DMS153 treated with DMSO at 0.1 percent for 48 hours (cell line): ENCODE results near the gene TACR1.
"Not testable (repeated sequence)": the region's sequence is repeated elsewhere in the genome, so short reads cannot be mapped to it uniquely, and the experiment has no call there.

Experiments
- DNase-seq: peaks from one replicate; lab custom pipeline; 2025; ENCODE audit not compliant: unreplicated experiment; lab: John Stamatoyannopoulos, UW

Gene TACR1

DNA sequence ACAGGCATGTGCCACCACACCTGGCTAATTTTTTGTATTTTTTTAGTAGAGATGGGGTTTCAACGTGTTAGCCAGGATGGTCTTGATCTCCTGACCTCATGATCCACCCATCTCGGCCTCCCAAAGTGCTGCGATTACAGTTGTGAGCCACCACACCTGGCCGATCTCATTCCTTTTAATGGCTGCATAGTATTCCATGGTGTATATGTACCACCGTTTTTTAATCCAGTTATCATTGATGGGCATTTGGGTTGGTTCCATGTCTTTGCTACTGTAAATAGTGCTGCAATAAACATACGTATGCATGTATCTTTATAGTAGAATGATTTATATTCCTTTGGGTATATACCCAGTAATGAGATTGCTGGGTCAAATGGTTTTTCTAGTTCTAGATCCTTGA, 51.4 kb downstream of the TACR1 start:
- DNase-seq: not testable (repeated sequence)

GRCh38 chr2:75146606-75147332, 52.6 kb downstream of the TACR1 start:
- DNase-seq: no peak

DNA sequence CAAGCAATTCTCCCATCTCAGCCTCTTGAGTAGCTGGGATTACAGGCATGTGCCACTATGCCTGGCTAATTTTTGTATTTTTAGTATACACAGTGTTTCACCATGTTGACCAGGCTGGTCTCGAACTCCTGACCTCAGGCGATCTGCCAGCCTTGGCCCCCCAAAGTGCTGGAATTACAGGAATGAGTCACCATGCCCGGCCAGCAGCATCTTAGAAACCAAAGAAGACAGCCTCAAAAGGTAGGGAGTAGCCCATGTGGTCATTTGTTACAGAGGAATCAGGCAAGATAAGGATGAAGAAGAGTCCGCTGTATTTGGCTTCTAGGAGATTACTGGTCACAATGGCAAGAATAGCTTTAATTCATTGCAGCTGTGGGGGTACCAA, 53.1 kb downstream of the TACR1 start:
- not testable (repeated sequence) for DNase-seq

GRCh38 chr2:75142081-75142480, 57.2 kb downstream of the TACR1 start:
- no peak for DNase-seq

- peak; percentile 21 for DNase-seq
Measured at GRCh38 chr2:75140288-75140687, 59.0 kb downstream of the TACR1 start.

DNA sequence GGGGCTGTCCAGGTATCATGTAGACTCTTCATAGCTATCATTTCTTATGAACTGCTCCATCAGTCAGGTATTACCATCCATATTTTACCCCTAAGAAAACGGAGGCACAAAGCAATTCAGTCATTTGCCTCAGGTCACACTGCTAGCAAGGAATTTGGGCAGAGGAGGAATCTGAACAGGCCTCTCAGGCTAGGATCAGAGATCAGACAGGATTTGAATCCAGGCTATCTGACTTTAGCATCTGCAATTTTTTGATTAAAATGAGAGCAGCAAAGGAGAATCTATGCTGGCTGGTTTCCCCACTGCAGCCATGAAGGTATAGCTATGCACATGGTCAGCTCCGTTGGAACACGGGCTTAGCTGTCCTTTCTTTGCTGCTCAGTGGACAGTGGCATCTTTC, 60.1 kb downstream of the TACR1 start:
- no peak for DNase-seq

GRCh38 chr2:75138528-75138927, 60.8 kb downstream of the TACR1 start:
- DNase-seq: no peak

GRCh38 chr2:75135776-75136400, 63.4 kb downstream of the TACR1 start:
- no peak for DNase-seq

- DNase-seq: no peak
Measured at GRCh38 chr2:75134860-75135259, 64.5 kb downstream of the TACR1 start.

GRCh38 chr2:75133621-75134570, 65.4 kb downstream of the TACR1 start:
- DNase-seq: no peak

DNA sequence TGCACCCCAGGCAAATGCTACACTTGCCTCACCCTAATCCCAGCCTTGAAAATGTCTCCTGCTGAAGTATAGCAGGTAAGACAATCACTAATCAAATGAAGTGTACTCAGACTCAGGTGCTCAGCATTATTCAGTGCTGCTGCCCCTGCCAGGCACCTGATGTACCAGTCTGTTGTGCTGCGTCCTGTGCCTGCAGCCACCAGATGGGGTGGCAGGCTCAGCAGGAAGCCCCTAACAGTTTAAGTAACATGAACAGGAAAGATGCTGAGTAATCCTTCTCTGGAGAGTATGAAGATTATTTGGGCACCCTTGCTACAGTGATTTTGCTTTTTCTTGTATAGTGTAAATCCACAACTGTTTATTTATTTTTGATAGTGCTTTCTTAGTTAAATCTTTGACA, 69.1 kb downstream of the TACR1 start:
- DNase-seq: no peak

DNA sequence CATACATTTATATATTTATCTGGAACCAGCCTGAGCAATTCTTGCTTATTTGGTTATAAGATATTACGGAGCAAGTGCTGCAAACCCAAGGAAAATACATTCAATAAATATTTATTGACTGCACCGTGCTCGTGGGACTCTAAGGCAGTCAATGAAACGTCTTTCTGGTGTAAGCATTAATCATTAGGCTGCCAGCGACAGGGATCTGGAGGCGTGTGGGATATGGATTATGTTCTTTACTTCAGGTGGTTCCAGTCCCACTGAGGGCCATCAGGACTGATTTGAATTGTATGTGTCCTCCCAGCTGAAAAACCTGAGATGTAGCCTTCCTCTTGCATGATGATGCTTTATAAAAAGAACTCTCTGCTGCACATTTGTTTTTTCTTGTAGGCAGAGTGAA, 75.4 kb downstream of the TACR1 start:
- DNase-seq: no peak

DNA sequence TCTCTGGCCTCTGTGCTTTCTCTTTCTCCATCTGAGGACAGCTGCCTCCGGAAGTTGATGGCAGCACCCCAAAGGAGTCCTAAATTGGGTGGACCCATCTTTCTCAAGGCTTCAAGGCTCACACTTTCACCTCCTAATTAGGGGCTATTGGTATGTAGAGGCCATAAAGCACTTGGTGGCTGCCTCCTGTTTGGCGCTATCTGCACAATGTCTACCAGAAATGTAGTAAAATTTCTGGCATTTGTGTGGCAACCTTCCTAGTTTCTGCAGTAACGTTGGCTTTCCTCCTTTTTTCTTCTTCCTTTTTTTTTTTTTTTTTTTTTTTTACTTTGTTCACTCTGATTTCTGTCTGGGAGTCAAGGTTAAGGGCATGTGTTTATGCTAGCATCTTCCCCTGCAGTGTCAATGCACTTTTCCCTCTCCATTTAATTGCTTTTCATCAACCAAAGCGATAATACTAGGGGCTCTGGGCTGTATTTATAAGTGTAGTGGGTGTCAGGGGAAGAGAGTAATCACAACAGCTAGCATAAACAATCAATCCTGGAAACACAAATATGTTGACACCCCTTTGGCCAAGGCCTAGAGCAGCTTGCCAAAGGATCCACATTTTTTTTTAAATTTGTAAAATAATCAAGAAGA, 86.0 kb downstream of the TACR1 start:
- DNase-seq: no peak

- no peak for DNase-seq
Measured at GRCh38 chr2:75108937-75109482, 90.3 kb downstream of the TACR1 start.

GRCh38 chr2:75102011-75102410, 97.3 kb downstream of the TACR1 start:
- no peak for DNase-seq

- no peak for DNase-seq
Measured at GRCh38 chr2:75100801-75101151, 98.5 kb downstream of the TACR1 start.

GRCh38 chr2:75100011-75100800, 99.1 kb downstream of the TACR1 start:
- no peak for DNase-seq

GRCh38 chr2:75099521-75099922, 99.8 kb downstream of the TACR1 start:
- DNase-seq: no peak

- DNase-seq: no peak
Measured at GRCh38 chr2:75098856-75099255, 100.5 kb downstream of the TACR1 start.

- DNase-seq: no peak
Measured at GRCh38 chr2:75097831-75098230, 101.5 kb downstream of the TACR1 start.
